22Rv1 (cell line): Measurements from ENCODE around the gene PPP1R14C.

Source experiments
- CTCF ChIP-seq: fragments of 450-650 bp; IDR thresholded peaks from 2 replicates; pipeline ENCODE4 v1.5.1; 2017; ENCODE audit warnings: mild to moderate bottlenecking
- ZFX ChIP-seq: fragments of 450-650 bp; IDR thresholded peaks from 2 replicates; pipeline ENCODE4 v1.6.1; 2017; ENCODE audit warnings: antibody characterized with exemption, borderline replicate concordance

GRCh38 chr6:150139533-150139932 is 3.3 kb upstream of the PPP1R14C start:
- TF ChIP-seq CTCF, result no peak
- no peak for TF ChIP-seq ZFX
